HepG2 (cell line): ENCODE results near the gene ESPNL. TPM values are rescaled to one million over a fixed set of nuclear protein-coding genes. Genes with fewer than 3 reads are reported as not detected.

Experiments
- ATAC-seq: fragments of 200-7000 bp; cut with Tn5 transposase; 3 replicates; pipeline ENCODE4 v1.9.1; 2020; ENCODE audit warnings: mild to moderate bottlenecking, moderate library complexity
- BruUV-seq: library from RNA; stranded (reverse); fragments of 400-500 nt; replicated peaks from 2 replicates; lab custom pipeline; 2021; lab: Mats Ljungman, UMichigan
- CTCF ChIA-PET: fragments of 300-600 bp; formaldehyde crosslinking; extraction: SDS; loops from one replicate; lab custom pipeline; 2021; ENCODE audit warnings: low total read pairs, inconsistent platforms, low intra/inter-chr PET ratio; lab: Yijun Ruan, JAX
- POLR2A ChIA-PET: fragments of 350-600 bp; sonication (Branson Sonifier 250); formaldehyde crosslinking; loops from one replicate; lab custom pipeline; 2020; ENCODE audit warnings: antibody characterized with exemption, inconsistent platforms; lab: Yijun Ruan, JAX
- DNase-seq: peaks from one replicate; pipeline ENCODE4 v3.0.0-alpha.2; 2015; ENCODE audit warnings: low spot score
- FAIRE-seq: peaks from 3 replicates; lab custom pipeline; 2011; peaks lifted over from hg19 to GRCh38; lab: Jason Lieb, UNC
- H2AFZ ChIP-seq: one replicate; pipeline ENCODE4 v1.6.1; 2011; ENCODE audit warnings: low read length, inconsistent platforms
- H3K27ac ChIP-seq: fragments of 300-600 bp; 3 replicates; pipeline ENCODE4 v1.8.0; 2011; ENCODE audit warnings: mixed run types, mild to moderate bottlenecking, mixed read lengths, low read length, inconsistent platforms; ENCODE audit not compliant: insufficient read depth; ENCODE audit errors: extremely low read length
- H3K27me3 ChIP-seq, 2 experiments: fragments of 200-600 bp in 1 of 2; 2 replicates in 1 of 2; 3 replicates in 1 of 2; pipeline versions ENCODE4 v1.6.0 to v1.8.0; 2011; ENCODE audit warnings: low read length in 2 of 2, mild to moderate bottlenecking in 2 of 2, moderate library complexity in 2 of 2, inconsistent platforms in 1 of 2; ENCODE audit not compliant: insufficient read depth in 2 of 2, control insufficient read depth in 1 of 2
- H3K36me3 ChIP-seq, 2 experiments: fragments of 200-600 bp in 1 of 2; replicated peaks in 1 of 2; 2 replicates in 1 of 2; 3 replicates in 1 of 2; pipeline versions ENCODE4 v1.5.1 to v1.8.0; 2011; ENCODE audit warnings: low read length in 2 of 2, inconsistent platforms in 1 of 2; ENCODE audit not compliant: insufficient read depth in 2 of 2, control insufficient read depth in 1 of 2
- H3K4me1 ChIP-seq: 2 replicates; pipeline ENCODE4 v1.5.1; 2012; ENCODE audit warnings: low read length, inconsistent platforms; ENCODE audit not compliant: insufficient read depth
- H3K4me2 ChIP-seq: 2 replicates; pipeline ENCODE4 v1.6.0; 2011; ENCODE audit warnings: low read depth, low read length, inconsistent platforms
- H3K4me3 ChIP-seq, 3 experiments: fragments of 200-600 bp in 1 of 3; sonication (generic), shearing (Covaris generic) in 1 of 3; replicated peaks in 1 of 3; 2 replicates each; pipeline ENCODE4 v1.5.1; 2011 to 2016; ENCODE audit warnings: low read length in 3 of 3, inconsistent platforms in 2 of 3, low read depth in 2 of 3, mild to moderate bottlenecking in 2 of 3, control low read depth in 1 of 3, mixed read lengths in 1 of 3; ENCODE audit not compliant: insufficient read depth in 1 of 3
- H3K79me2 ChIP-seq: one replicate; pipeline ENCODE4 v1.6.1; 2011; ENCODE audit warnings: low read length, inconsistent platforms; ENCODE audit not compliant: insufficient read depth
- H3K9ac ChIP-seq: 2 replicates; pipeline ENCODE4 v1.6.0; 2011; ENCODE audit warnings: mild to moderate bottlenecking, low read depth, low read length, inconsistent platforms; ENCODE audit not compliant: insufficient read depth
- H3K9me3 ChIP-seq: 2 replicates; pipeline ENCODE4 v1.5.1; 2012; ENCODE audit warnings: mild to moderate bottlenecking, low read length
- H4K20me1 ChIP-seq: 2 replicates; pipeline ENCODE4 v1.6.0; 2011; ENCODE audit warnings: inconsistent platforms, mild to moderate bottlenecking, low read length, moderate library complexity; ENCODE audit not compliant: insufficient read depth
- GTF2F1 ChIP-seq: fragments of 150-350 bp; IDR thresholded peaks from 2 replicates; pipeline ENCODE4 v1.6.1; 2014; ENCODE audit warnings: low read length
- MAZ ChIP-seq, 2 experiments: sonication (generic) in 1 of 2; formaldehyde crosslinking in 1 of 2; IDR thresholded peaks; 2 replicates each; pipeline versions ENCODE4 v1.5.0 to v1.6.1; 2012 to 2020; ENCODE audit warnings: low read depth in 2 of 2, mild to moderate bottlenecking in 2 of 2, borderline replicate concordance in 1 of 2, improper control_type of control experiment in 1 of 2, low read length in 1 of 2, missing genetic modification reagents in 1 of 2, moderate library complexity in 1 of 2
- NRL ChIP-seq: sonication (generic); formaldehyde crosslinking; IDR thresholded peaks from 2 replicates; pipeline ENCODE4 v1.5.0; 2020; ENCODE audit warnings: missing genetic modification reagents, mild to moderate bottlenecking, moderate library complexity, borderline replicate concordance
- TCF12 ChIP-seq, 2 experiments: fragments of 450-650 bp in 1 of 2; sonication (generic) in 1 of 2; formaldehyde crosslinking in 1 of 2; IDR thresholded peaks; 2 replicates each; pipeline versions ENCODE4 v1.6.1 to v1.8.0; 2017 to 2022; ENCODE audit warnings: antibody characterized with exemption in 1 of 2, mild to moderate bottlenecking in 1 of 2, missing genetic modification reagents in 1 of 2, moderate library complexity in 1 of 2
- ZNF30 ChIP-seq: sonication (generic); formaldehyde crosslinking; IDR thresholded peaks from 2 replicates; pipeline ENCODE4 v1.5.0; 2020; ENCODE audit warnings: mild to moderate bottlenecking, missing genetic modification reagents
- ZNF432 ChIP-seq: sonication (generic); formaldehyde crosslinking; IDR thresholded peaks from 2 replicates; pipeline ENCODE4 v1.5.0; 2020; ENCODE audit warnings: missing genetic modification reagents, mild to moderate bottlenecking, borderline replicate concordance
- ZNF557 ChIP-seq: sonication (generic); formaldehyde crosslinking; IDR thresholded peaks from 2 replicates; pipeline ENCODE4 v1.4.0; 2020; ENCODE audit warnings: missing genetic modification reagents
- ZNF780A ChIP-seq: sonication (generic); formaldehyde crosslinking; IDR thresholded peaks from 2 replicates; pipeline ENCODE4 v1.8.0; 2022; ENCODE audit warnings: mild to moderate bottlenecking, missing genetic modification reagents, moderate library complexity
- WGBS: methylation state at CpG from one replicate; pipeline ENCODE4 v1.1.6; 2017; ENCODE audit warnings: low lambda C conversion rate; 5-methylcytosine and 5-hydroxymethylcytosine counted together
- in situ Hi-C: cut with HindIII; loops from 2 replicates; pipeline ENCODE4 v1.10.0; 2017; ENCODE audit warnings: low pct_unique_long_range_greater_than_20kb; ENCODE audit not compliant: extremely low pct_ligation_motif_present
- intact Hi-C: fragments of 100-400 bp; cut with micrococcal nuclease; formaldehyde crosslinking; loops from one replicate; pipeline ENCODE4 v1.10.0; 2022; ENCODE audit not compliant: unreplicated experiment
- polyA plus RNA-seq, 8 experiments: library from polyadenylated mRNA; depleted of rRNA in 3 of 8; stranded (reverse) in 7 of 8; unstranded in 1 of 8; fragments of >200 nt; fragmentation: Illumina TruSeq in 4 of 8; extraction: Trizol in 4 of 8; gene quantifications; 2 replicates each; pipeline versions ENCODE4 v1.2.1 to v1.2.3, GENCODE V29; 2011 to 2016; ENCODE audit warnings: low read depth in 4 of 8, missing spikeins in 1 of 8, mixed read lengths in 1 of 8; ENCODE audit not compliant: insufficient read depth in 1 of 8
- total RNA-seq, 5 experiments: library from RNA; depleted of rRNA; stranded (reverse); fragments of >200 nt; fragmentation: Illumina TruSeq; extraction: Trizol; gene quantifications; 2 replicates each; pipeline ENCODE4 v1.2.3, GENCODE V29; 2016; ENCODE audit warnings: low read depth in 1 of 5
- TF ChIP-seq, protein P1 (sequence below): sonication (generic); formaldehyde crosslinking; IDR thresholded peaks from 2 replicates; pipeline ENCODE4 v1.4.0; 2020; ENCODE audit warnings: low read depth, mild to moderate bottlenecking, missing genetic modification reagents

Gene ESPNL
- total and polyA plus RNA-seq, 2 of the 13 experiments (the other 11 are each of a cell fraction or from before 2014, with no cell fraction given) = 0.45 to 0.80 TPM

DNA sequence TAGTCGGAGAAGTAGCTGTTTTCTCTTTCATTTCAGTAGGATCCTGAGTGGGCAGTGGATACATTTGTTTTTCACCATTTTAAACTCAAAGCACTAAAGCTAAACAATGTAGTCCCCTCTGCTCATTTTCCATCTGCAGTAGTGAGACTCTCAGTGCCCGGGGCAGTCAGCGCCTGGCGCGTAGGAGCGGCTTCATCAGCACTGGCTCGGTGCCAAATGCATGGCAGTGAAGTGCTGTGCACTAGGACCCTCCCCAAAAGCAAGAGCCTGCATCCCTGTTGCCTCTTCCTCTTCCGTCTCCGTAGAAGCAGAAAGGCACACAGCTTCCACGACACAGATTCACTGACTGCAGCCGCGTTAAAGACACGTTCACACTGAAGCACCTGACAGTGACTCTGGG lies 19.0 kb upstream of the ESPNL start:
- H3K36me3 ChIP-seq = peaks cover 25 to 45% of the 10 kb centered on the region in 2 experiments
- no peaks in the 10 kb centered on the region for H4K20me1 ChIP-seq
- 97% methylated on average over 13 of the region's 13 CpGs for WGBS
- peaks cover 7% of the 10 kb centered on the region; the same call in 1 of the 2 replicates for H3K9me3 ChIP-seq
- H3K4me3 ChIP-seq = no peak overlapping the region
- DNase-seq = no peak
- H3K27me3 ChIP-seq = no peaks in the 10 kb centered on the region
- H3K27ac ChIP-seq = no peak overlapping the region
- in situ Hi-C loops = no loop called here
- H3K4me2 ChIP-seq = no peak overlapping the region
- TF ChIP-seq MAZ (IDR thresholded peaks at IDR 0.05; ENCODE audit: borderline replicate concordance, low read depth, low read length) (no peak), MAZ (CRISPR knock-in tag; IDR thresholded peaks at IDR 0.05; ENCODE audit: low read depth) (no peak), NRL (CRISPR knock-in tag) (no peak), GTF2F1 (no peak), ZNF557 (CRISPR knock-in tag) (no peak), ZNF432 (CRISPR knock-in tag) (no peak), TCF12 (IDR thresholded peaks at IDR 0.05) (no peak), TCF12 (CRISPR knock-in tag; IDR thresholded peaks at IDR 0.05) (no peak), ZNF30 (no peak), ZNF780A (CRISPR knock-in tag) (no peak)
- TF ChIP-seq, protein P1, sequence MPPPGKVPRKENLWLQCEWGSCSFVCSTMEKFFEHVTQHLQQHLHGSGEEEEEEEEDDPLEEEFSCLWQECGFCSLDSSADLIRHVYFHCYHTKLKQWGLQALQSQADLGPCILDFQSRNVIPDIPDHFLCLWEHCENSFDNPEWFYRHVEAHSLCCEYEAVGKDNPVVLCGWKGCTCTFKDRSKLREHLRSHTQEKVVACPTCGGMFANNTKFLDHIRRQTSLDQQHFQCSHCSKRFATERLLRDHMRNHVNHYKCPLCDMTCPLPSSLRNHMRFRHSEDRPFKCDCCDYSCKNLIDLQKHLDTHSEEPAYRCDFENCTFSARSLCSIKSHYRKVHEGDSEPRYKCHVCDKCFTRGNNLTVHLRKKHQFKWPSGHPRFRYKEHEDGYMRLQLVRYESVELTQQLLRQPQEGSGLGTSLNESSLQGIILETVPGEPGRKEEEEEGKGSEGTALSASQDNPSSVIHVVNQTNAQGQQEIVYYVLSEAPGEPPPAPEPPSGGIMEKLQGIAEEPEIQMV (CRISPR knock-in tag) = no peak
- peaks cover 4% of the 10 kb centered on the region for H3K79me2 ChIP-seq
- no peak overlapping the region for H3K9ac ChIP-seq
- CTCF ChIA-PET = no interaction called here
- BruUV-seq = no TSS peak
- H3K4me1 ChIP-seq = peaks cover 48% of the 10 kb centered on the region
- POLR2A ChIA-PET = interaction anchor here (1.5 kb wide), 1 partner anchor 20 kb away, joined by 12 read pairs; the partner anchor contains the start of gene SCLY
- no peak overlapping the region for H2AFZ ChIP-seq
- intact Hi-C loops = no loop called here
- no peak for ATAC-seq
- FAIRE-seq = no peak
